ENCODE data around the gene HBD. TPM values are rescaled to one million over a fixed set of nuclear protein-coding genes. Genes with fewer than 3 reads are reported as not detected.

The HBD gene
- total and polyA plus RNA-seq, 2 donors (not counting 3 experiments of a cell fraction or from before 2014, with no cell fraction given) = not detected

GRCh38 chr11:5226732-5227310, 7.5 kb downstream of the HBD start, which contains the start of gene HBB:
HBB (minus strand) TSS chr11:5227071; CDS start chr11:5227021, 50 bp downstream.
- intact Hi-C loops (cut with micrococcal nuclease) = no loop called here
- no TSS peak for BruUV-seq (replicated peaks)
- no peak within 1 kb of the TSS for H3K4me2 ChIP-seq (ENCODE audit: insufficient read depth, low read length)
- H3K4me1 ChIP-seq (ENCODE audit: control insufficient read depth, extremely low read depth, insufficient read depth, low read length) = no peaks in the 10 kb centered on the region
- FAIRE-seq (no peak), DNase-seq (ENCODE audit: low read depth, low spot score) (no peak)
- H3K79me2 ChIP-seq (ENCODE audit: control insufficient read depth, insufficient read depth, low read length) = no peaks in the 10 kb centered on the region
- ChIA-PET CTCF (no interaction called here), POLR2A (no interaction called here)
- no peak within 1 kb of the TSS for H3K4me3 ChIP-seq (replicated peaks in 1 of 3; ENCODE audit: insufficient read depth in 1 of 3, low read depth in 1 of 3, low read length in 3 of 3)
- H3K36me3 ChIP-seq (ENCODE audit: control insufficient read depth in 2 of 2, extremely low read depth in 1 of 2, insufficient read depth in 2 of 2, low read length in 2 of 2) = no peaks in the 10 kb centered on the region
- no peaks in the 10 kb centered on the region for H3K27me3 ChIP-seq (ENCODE audit: control insufficient read depth in 2 of 2, insufficient read depth in 2 of 2, low read length in 2 of 2)
- no peak for TF ChIP-seq POLR2A (IDR thresholded peaks at IDR 0.05; ENCODE audit: low read depth, low read length)
- no peak for TF ChIP-seq FOS (IDR thresholded peaks at IDR 0.05; ENCODE audit: borderline replicate concordance, insufficient read depth, low read length)
- no peak for TF ChIP-seq MYC (IDR thresholded peaks at IDR 0.05; ENCODE audit: low read depth, low read length)
- no peak for TF ChIP-seq JUN (IDR thresholded peaks at IDR 0.05; ENCODE audit: borderline replicate concordance, insufficient read depth, insufficient read length, low read depth)
- no peak for TF ChIP-seq MAX (IDR thresholded peaks at IDR 0.05; ENCODE audit: insufficient read depth, insufficient read length)
- TF ChIP-seq CTCF (IDR thresholded peaks at IDR 0.05; ENCODE audit: extremely low read depth in 1 of 2, insufficient read depth in 1 of 2, low read depth in 1 of 2, low read length in 2 of 2) = no peak
- TF ChIP-seq GATA2 (IDR thresholded peaks at IDR 0.05; ENCODE audit: insufficient read depth, insufficient read length, low read depth, low read length) = no peak
- no peak for TF ChIP-seq EZH2 (IDR thresholded peaks at IDR 0.05; ENCODE audit: borderline replicate concordance, low read depth, low read length, severe bottlenecking)
- TF ChIP-seq POLR2AphosphoS5 (IDR thresholded peaks at IDR 0.05; ENCODE audit: insufficient read depth, low read depth, low read length) = no peak
- dilution Hi-C loops (cut with MboI; ENCODE audit: extremely low pct_ligation_motif_present, low sequenced_read_pairs) = no loop called here
- H4K20me1 ChIP-seq (replicated peaks; ENCODE audit: control insufficient read depth, extremely low read depth, insufficient read depth, low read length) = no peaks in the 10 kb centered on the region
- no peak within 1 kb of the TSS for H3K9ac ChIP-seq (replicated peaks; ENCODE audit: extremely low read depth, insufficient read depth, low read length)
- H3K9me3 ChIP-seq (replicated peaks; ENCODE audit: control insufficient read depth, insufficient read depth, low read length) = no peaks in the 10 kb centered on the region
- H2AFZ ChIP-seq (ENCODE audit: low read depth, low read length) = no peak within 1 kb of the TSS
- H3K27ac ChIP-seq (ENCODE audit: insufficient read depth, low read depth, low read length) = no peak within 1 kb of the TSS
- no peaks in the 10 kb centered on the region for H3K9me1 ChIP-seq (replicated peaks; ENCODE audit: control insufficient read depth, extremely low read depth, insufficient read depth, low read length)

Measured in endothelial cell of umbilical vein (primary cell).